ENCODE measurements around the gene SHROOM3.

GRCh38 chr4:76657443-76657842, 222.4 kb downstream of the SHROOM3 start:
- TF ChIP-seq, protein P1, sequence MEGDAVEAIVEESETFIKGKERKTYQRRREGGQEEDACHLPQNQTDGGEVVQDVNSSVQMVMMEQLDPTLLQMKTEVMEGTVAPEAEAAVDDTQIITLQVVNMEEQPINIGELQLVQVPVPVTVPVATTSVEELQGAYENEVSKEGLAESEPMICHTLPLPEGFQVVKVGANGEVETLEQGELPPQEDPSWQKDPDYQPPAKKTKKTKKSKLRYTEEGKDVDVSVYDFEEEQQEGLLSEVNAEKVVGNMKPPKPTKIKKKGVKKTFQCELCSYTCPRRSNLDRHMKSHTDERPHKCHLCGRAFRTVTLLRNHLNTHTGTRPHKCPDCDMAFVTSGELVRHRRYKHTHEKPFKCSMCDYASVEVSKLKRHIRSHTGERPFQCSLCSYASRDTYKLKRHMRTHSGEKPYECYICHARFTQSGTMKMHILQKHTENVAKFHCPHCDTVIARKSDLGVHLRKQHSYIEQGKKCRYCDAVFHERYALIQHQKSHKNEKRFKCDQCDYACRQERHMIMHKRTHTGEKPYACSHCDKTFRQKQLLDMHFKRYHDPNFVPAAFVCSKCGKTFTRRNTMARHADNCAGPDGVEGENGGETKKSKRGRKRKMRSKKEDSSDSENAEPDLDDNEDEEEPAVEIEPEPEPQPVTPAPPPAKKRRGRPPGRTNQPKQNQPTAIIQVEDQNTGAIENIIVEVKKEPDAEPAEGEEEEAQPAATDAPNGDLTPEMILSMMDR (IDR thresholded peaks at IDR 0.05): no peak
- TF ChIP-seq POLR2A (IDR thresholded peaks at IDR 0.05): no peak
- TF ChIP-seq POLR2AphosphoS5 (IDR thresholded peaks at IDR 0.05): no peak
